Skeletal muscle cell (primary cell): ENCODE measurements around the gene REC8.

Source experiments
- DNase-seq: peaks from one replicate; pipeline ENCODE4 v3.0.0-alpha.2; 2010; ENCODE audit warnings: low read depth
- H3K4me3 ChIP-seq: 2 replicates; pipeline ENCODE4 v1.5.1; 2011; ENCODE audit warnings: low read depth, mild to moderate bottlenecking, control low read depth, low read length, moderate library complexity

Gene REC8, protein sequence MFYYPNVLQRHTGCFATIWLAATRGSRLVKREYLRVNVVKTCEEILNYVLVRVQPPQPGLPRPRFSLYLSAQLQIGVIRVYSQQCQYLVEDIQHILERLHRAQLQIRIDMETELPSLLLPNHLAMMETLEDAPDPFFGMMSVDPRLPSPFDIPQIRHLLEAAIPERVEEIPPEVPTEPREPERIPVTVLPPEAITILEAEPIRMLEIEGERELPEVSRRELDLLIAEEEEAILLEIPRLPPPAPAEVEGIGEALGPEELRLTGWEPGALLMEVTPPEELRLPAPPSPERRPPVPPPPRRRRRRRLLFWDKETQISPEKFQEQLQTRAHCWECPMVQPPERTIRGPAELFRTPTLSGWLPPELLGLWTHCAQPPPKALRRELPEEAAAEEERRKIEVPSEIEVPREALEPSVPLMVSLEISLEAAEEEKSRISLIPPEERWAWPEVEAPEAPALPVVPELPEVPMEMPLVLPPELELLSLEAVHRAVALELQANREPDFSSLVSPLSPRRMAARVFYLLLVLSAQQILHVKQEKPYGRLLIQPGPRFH

DNA sequence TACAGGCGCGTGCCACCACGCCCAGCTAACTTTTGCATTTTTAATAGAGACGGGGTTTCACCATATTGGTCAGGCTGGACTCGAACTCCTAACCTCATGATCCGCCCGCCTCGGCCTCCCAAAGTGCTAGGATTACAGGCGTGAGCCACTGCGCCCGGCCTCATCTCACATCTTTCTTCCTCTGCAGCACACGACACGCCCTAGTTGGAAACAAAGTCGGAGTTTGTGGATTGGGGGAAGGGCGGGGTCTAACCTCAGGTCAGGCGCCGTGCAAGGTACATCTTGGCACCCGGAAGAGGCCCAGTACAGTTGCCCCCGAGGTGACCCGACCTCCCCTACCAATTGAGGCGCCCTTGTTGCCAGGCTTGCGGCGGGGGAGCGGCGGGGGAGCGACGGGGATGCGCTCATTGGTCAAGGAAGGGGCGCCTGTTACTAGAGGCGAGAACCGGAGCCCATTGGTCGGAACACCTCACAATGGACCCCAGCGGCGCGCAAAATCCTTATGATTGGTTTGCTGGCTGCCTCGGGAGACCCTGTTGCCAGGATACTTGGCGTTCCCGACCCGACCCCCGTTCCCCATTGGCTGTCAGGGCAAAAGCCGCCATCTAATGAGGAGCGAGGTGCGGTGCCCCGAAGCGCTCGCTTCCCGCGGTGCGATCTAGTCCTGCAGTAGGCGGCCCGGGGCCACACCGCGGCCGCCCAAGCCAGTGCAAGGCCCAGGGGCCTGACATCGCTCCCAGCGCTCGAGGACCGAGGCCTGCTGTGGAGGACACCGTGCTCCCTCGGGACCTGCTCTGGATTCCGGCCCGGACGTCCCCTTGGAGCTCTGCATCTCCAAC is at the start of gene REC8:
TSS of gene REC8 (plus strand) at position 659 of the 839 bp plus-strand sequence. CDS start 473 bp downstream, outside the sequence.
- peak within 1 kb of the TSS; percentile 30 for H3K4me3 ChIP-seq

DNA sequence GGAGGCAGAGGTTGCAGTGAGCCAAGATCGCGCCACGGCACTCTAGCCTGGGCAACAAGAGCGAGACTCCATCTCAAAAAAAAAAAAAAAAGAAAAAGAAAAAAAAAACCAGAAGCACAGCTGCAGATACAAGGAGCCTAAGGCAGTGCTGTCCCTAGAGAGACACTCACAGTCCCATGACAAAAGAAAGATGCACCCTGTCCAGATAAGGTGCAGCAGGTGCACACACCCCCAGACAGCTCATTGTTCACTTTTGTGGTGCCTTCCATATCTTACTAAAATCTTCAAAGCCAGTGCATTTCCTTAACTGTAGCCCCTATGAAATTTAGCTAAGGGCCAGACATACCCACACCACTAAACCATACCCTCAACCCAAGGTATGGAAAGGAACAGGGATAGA is 49.5 kb upstream of the REC8 start:
- DNase-seq = no peak
- no peak overlapping the region for H3K4me3 ChIP-seq

More for the DNA sequence above, at the start of gene REC8:
- DNase-seq = no peak

DNA sequence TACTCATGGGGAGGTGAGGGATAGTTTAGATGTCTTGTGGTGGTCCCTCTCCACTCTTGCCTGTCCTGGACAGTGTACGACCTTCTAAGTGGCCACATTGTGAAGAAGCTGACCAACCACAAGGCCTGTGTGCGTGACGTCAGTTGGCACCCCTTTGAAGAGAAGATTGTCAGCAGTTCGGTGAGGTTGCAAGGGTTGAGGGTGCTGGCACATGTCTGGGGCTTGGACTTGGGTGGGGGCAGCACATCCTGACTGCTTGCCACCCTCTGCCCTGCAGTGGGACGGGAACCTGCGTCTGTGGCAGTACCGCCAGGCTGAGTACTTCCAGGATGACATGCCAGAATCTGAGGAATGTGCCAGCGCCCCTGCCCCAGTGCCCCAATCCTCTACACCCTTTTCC is 49.0 kb upstream of the REC8 start:
- no peak overlapping the region for H3K4me3 ChIP-seq
- no peak for DNase-seq

- no peak for DNase-seq
Observed at GRCh38 chr14:24123424-24124417, 48.2 kb upstream of the REC8 start.

DNA sequence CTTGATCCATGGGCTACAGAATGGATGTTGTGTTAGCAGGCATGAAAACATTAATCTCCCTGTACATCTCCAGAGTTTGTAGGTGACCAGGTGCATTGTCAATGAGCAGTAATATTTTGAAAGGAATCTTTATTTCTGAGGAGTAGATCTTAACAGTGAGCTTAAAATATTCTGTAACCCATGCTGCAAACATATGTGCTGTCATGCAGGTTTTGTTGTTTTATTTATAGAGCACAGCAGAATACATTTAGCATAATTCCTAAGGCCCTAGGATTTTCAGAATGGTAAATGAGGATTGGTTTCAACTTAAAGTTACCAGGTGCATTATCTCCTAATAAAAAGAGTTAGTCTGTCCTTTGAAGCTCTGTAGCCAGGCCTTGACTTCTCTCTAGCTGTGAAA is 44.9 kb upstream of the REC8 start:
- DNase-seq = no peak
- no peak overlapping the region for H3K4me3 ChIP-seq

More at GRCh38 chr14:24123424-24124417, 48.2 kb upstream of the REC8 start:
- H3K4me3 ChIP-seq = no peak overlapping the region

GRCh38 chr14:24127673-24128072 is 44.2 kb upstream of the REC8 start:
- no peak overlapping the region for H3K4me3 ChIP-seq
- no peak for DNase-seq

DNA sequence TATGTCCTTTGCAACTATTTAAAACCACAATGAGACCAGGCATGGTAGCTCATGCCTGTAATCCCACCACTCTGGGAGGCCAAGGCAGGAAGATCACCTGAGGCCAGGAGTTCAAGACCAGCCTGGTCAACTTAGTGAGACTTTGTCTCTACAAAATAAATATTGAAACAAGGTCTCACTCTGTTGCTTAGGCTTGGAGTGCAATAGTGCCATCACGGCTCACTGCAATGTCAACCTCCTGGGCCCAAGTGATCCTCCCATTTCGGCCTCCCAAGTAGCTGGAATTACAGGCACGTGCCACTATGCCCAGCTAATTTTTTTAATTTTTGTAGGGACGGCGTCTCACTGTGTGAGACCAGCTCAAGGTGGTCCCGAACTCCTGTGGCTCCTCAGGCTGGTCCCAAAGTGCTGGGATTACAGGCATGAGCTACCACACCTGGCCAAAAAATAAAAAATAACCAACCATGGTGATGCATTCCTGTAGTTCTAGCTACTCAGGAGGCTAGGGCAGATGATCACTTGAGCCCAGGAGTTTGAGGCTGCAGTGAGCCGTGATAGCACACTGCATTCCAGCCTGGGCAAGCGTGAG is 42.4 kb upstream of the REC8 start:
- DNase-seq = no peak
- no peak overlapping the region for H3K4me3 ChIP-seq

- H3K4me3 ChIP-seq = peak within 1 kb of the TSS; percentile 38
- no peak for DNase-seq
Observed at GRCh38 chr14:24130380-24130716, 41.5 kb upstream of the REC8 start, which contains the start of gene FITM1. TSS of gene FITM1 (plus strand) at chr14:24130659. CDS start at chr14:24131564, 905 bp downstream.

DNA sequence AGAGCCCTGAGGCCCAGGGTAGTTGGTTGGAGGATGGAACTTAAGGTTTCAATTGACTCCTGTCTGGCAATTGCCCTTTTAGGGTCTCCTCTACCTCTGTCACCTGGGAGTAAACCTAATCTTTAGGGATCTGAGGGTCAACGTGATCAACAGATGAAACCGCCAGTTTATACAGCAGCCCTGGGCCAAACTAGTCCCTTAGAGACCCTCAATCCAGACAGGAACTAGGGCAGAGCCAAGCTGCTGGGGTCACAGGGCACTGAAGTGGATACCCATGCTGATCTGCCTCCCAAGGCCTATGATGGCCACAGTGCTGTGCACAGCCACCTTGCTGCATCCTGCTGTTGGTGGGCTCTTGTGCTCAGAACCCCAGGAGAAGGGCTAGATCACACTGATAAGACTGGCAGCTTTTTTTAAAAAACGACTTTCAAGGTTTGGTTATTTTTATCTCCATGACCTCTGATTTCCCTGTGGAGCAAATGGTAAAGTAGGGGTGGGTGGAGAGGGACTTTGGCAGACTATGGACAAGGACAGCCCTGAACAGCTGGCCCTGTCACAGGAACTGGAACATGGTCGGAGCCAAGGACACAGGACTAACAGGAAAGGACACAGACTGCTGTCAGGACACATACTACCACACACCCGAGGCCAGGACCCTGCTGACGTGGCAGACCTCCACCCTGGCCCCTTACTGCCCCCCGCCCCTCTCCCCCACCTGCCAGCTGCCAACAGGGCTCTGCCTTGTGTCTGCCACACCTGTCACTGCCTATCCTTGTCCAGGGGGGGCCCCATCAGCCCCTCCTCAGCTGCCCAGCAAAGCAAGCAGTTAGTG is 40.9 kb upstream of the REC8 start:
- H3K4me3 ChIP-seq = no peak overlapping the region
- DNase-seq = peak; percentile 50

DNA sequence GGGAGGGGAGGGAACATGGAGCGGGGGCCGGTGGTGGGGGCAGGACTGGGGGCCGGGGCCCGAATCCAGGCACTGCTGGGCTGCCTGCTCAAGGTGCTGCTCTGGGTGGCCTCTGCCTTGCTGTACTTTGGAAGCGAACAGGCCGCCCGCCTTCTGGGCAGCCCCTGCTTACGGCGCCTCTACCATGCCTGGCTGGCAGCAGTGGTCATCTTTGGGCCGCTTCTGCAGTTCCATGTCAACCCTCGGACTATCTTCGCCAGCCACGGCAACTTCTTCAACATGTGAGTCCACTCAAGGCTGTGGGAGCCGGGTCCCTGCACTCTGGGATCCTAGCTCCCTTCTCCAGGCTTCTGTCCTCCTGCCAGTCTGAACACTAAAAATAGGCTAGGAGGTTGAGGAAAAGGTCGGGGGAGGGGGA is 40.3 kb upstream of the REC8 start:
- DNase-seq = no peak
- peak overlapping the region; percentile 38 for H3K4me3 ChIP-seq

- peak overlapping the region; percentile 38 for H3K4me3 ChIP-seq
- DNase-seq = no peak
Observed at GRCh38 chr14:24132061-24132685, 39.7 kb upstream of the REC8 start.

- H3K4me3 ChIP-seq = no peak overlapping the region
- DNase-seq = no peak
Observed at GRCh38 chr14:24132976-24133375, 38.9 kb upstream of the REC8 start.

- no peak for DNase-seq
- H3K4me3 ChIP-seq = no peak overlapping the region
Observed at GRCh38 chr14:24133735-24134134, 38.1 kb upstream of the REC8 start.

GRCh38 chr14:24135584-24135833 is 36.4 kb upstream of the REC8 start:
- no peak for DNase-seq
- H3K4me3 ChIP-seq = peak overlapping the region; percentile 85

- peak; percentile 52 for DNase-seq
- H3K4me3 ChIP-seq = peak within 1 kb of the TSS; percentile 85
Observed at GRCh38 chr14:24135834-24136683, 35.8 kb upstream of the REC8 start, which contains the start of gene PSME1. TSS of gene PSME1 (plus strand) at chr14:24136194. CDS start at chr14:24136263, 69 bp downstream.

- DNase-seq = no peak
Observed at GRCh38 chr14:24136684-24137528, 35.0 kb upstream of the REC8 start.

More at GRCh38 chr14:24136684-24137528, 35.0 kb upstream of the REC8 start:
- peak overlapping the region; percentile 85 for H3K4me3 ChIP-seq
